NCI-H2196 (cell line): ENCODE data around the gene ACTR3C.
"Not testable (repeated sequence)": the region's sequence is repeated elsewhere in the genome, so short reads cannot be mapped to it uniquely, and the experiment has no call there.

Experiments used
- DNase-seq: peaks from one replicate; lab custom pipeline; 2025; ENCODE audit not compliant: unreplicated experiment; lab: John Stamatoyannopoulos, UW

The ACTR3C gene

GRCh38 chr7:150337179-150337578 is 13.8 kb upstream of the ACTR3C start:
- no peak for DNase-seq

- no peak for DNase-seq
Measured at GRCh38 chr7:150336746-150337145, 13.4 kb upstream of the ACTR3C start.

GRCh38 chr7:150335774-150336112 is 12.4 kb upstream of the ACTR3C start:
- DNase-seq: no peak

GRCh38 chr7:150335108-150335773 is 11.9 kb upstream of the ACTR3C start:
- DNase-seq: no peak

GRCh38 chr7:150334108-150334507 is 10.8 kb upstream of the ACTR3C start:
- DNase-seq: no peak

- no peak for DNase-seq
Measured at GRCh38 chr7:150333659-150334058, 10.3 kb upstream of the ACTR3C start.

GRCh38 chr7:150332852-150333635 is 9.7 kb upstream of the ACTR3C start:
- no peak for DNase-seq

- DNase-seq: no peak
Measured at GRCh38 chr7:150330211-150330885, 7.0 kb upstream of the ACTR3C start.

GRCh38 chr7:150329331-150330120 is 6.2 kb upstream of the ACTR3C start:
- DNase-seq: peak; percentile 26

GRCh38 chr7:150327308-150327707 is 4.0 kb upstream of the ACTR3C start:
- DNase-seq: no peak

- DNase-seq: no peak
Measured at GRCh38 chr7:150326657-150327268, 3.4 kb upstream of the ACTR3C start.

- no peak for DNase-seq
Measured at GRCh38 chr7:150325901-150326300, 2.6 kb upstream of the ACTR3C start.

GRCh38 chr7:150325110-150325611 is 1.8 kb upstream of the ACTR3C start:
- DNase-seq: no peak

GRCh38 chr7:150324373-150324961 is 1.1 kb upstream of the ACTR3C start:
- no peak for DNase-seq

- no peak for DNase-seq
Measured at GRCh38 chr7:150323682-150324372, 482 bp upstream of the ACTR3C start.

- DNase-seq: peak; percentile 47
Measured at GRCh38 chr7:150322114-150322832, 1.1 kb downstream of the ACTR3C start.

- DNase-seq: no peak
Measured at GRCh38 chr7:150321788-150322113, 1.6 kb downstream of the ACTR3C start.

- no peak for DNase-seq
Measured at GRCh38 chr7:150317748-150318444, 5.4 kb downstream of the ACTR3C start.

- DNase-seq: not testable (repeated sequence)
Measured at GRCh38 chr7:150316987-150317386, 6.4 kb downstream of the ACTR3C start.
